IMR-90 (cell line): ENCODE data around the gene VIPR1. TPM values are rescaled to one million over a fixed set of nuclear protein-coding genes. Genes with fewer than 3 reads are reported as not detected.

Experiments
- ATAC-seq: fragments of 200-7000 bp; cut with Tn5 transposase; 2 replicates; pipeline ENCODE4 v1.9.1; 2020; ENCODE audit warnings: low read depth, mild to moderate bottlenecking, moderate library complexity
- BruUV-seq: library from RNA; stranded (reverse); fragments of 400-500 nt; replicated peaks from 2 replicates; lab custom pipeline; 2021; lab: Mats Ljungman, UMichigan
- CTCF ChIA-PET: fragments of 300-600 bp; formaldehyde crosslinking; extraction: SDS; loops from one replicate; lab custom pipeline; 2021; ENCODE audit warnings: antibody characterized with exemption; lab: Yijun Ruan, JAX
- POLR2A ChIA-PET: fragments of 300-600 bp; sonication (Branson Sonifier 250); formaldehyde crosslinking; loops from one replicate; lab custom pipeline; 2022; ENCODE audit warnings: antibody characterized with exemption; ENCODE audit not compliant: unreplicated experiment; lab: Charles Lee
- DNase-seq: peaks from one replicate; pipeline ENCODE4 v3.0.0; 2013
- H2AFZ ChIP-seq: replicated peaks from 2 replicates; pipeline ENCODE3; 2013; ENCODE audit warnings: low read length, mild to moderate bottlenecking; ENCODE audit not compliant: poor library complexity
- H2AK5ac ChIP-seq: 2 replicates; pipeline ENCODE4 v1.6.1; 2013; ENCODE audit warnings: low read depth, low read length, inconsistent platforms
- H2AK9ac ChIP-seq: replicated peaks from 2 replicates; pipeline ENCODE3; 2013; ENCODE audit warnings: mild to moderate bottlenecking, low read depth, low read length, moderate library complexity; ENCODE audit not compliant: poor library complexity
- H2BK120ac ChIP-seq: 2 replicates; pipeline ENCODE4 v1.6.1; 2013; ENCODE audit warnings: low read depth, low read length, inconsistent platforms
- H2BK15ac ChIP-seq: 3 replicates; pipeline ENCODE4 v1.6.1; 2013; ENCODE audit warnings: low read depth, low read length, inconsistent platforms
- H2BK20ac ChIP-seq: 2 replicates; pipeline ENCODE4 v1.6.1; 2013; ENCODE audit warnings: low read depth, mild to moderate bottlenecking, inconsistent platforms, low read length, moderate library complexity
- H2BK5ac ChIP-seq: 2 replicates; pipeline ENCODE4 v1.6.1; 2013; ENCODE audit warnings: mild to moderate bottlenecking, low read depth, low read length, inconsistent platforms; ENCODE audit not compliant: poor library complexity, severe bottlenecking
- H3K14ac ChIP-seq: replicated peaks from 2 replicates; pipeline ENCODE4 v1.6.1; 2013; ENCODE audit warnings: low read depth, low read length, inconsistent platforms
- H3K18ac ChIP-seq: 2 replicates; pipeline ENCODE4 v1.6.1; 2013; ENCODE audit warnings: low read depth, low read length, control low read depth
- H3K23ac ChIP-seq: 2 replicates; pipeline ENCODE4 v1.6.1; 2013; ENCODE audit warnings: low read depth, low read length, inconsistent platforms
- H3K27ac ChIP-seq: 2 replicates; pipeline ENCODE4 v1.5.1; 2013; ENCODE audit warnings: mild to moderate bottlenecking, control low read depth, low read length; ENCODE audit not compliant: insufficient read depth
- H3K27me3 ChIP-seq: 2 replicates; pipeline ENCODE4 v1.6.1; 2013; ENCODE audit warnings: low read length; ENCODE audit not compliant: control insufficient read depth, insufficient read depth
- H3K36me3 ChIP-seq: 2 replicates; pipeline ENCODE4 v1.6.1; 2013; ENCODE audit warnings: low read length, mixed read lengths; ENCODE audit not compliant: control insufficient read depth, insufficient read depth
- H3K4ac ChIP-seq: 2 replicates; pipeline ENCODE4 v1.6.1; 2013; ENCODE audit warnings: low read depth, low read length, inconsistent platforms
- H3K4me1 ChIP-seq: 2 replicates; pipeline ENCODE4 v1.6.1; 2013; ENCODE audit warnings: low read length, mixed read lengths; ENCODE audit not compliant: control insufficient read depth, insufficient read depth
- H3K4me2 ChIP-seq: 2 replicates; pipeline ENCODE4 v1.6.1; 2013; ENCODE audit warnings: low read depth, mild to moderate bottlenecking, control low read depth, low read length, moderate library complexity
- H3K4me3 ChIP-seq: 2 replicates; pipeline ENCODE4 v1.5.1; 2013; ENCODE audit warnings: low read depth, mild to moderate bottlenecking, control low read depth, low read length, moderate library complexity; ENCODE audit not compliant: insufficient read depth
- H3K56ac ChIP-seq: 2 replicates; pipeline ENCODE4 v1.6.1; 2013; ENCODE audit warnings: low read length, inconsistent platforms; ENCODE audit not compliant: insufficient read depth; ENCODE audit errors: extremely low read depth
- H3K79me1 ChIP-seq, 2 experiments: 2 replicates each; pipeline ENCODE4 v1.6.1; 2013; ENCODE audit warnings: low read length in 2 of 2, inconsistent platforms in 1 of 2, low read depth in 1 of 2
- H3K9ac ChIP-seq: 2 replicates; pipeline ENCODE4 v1.6.1; 2013; ENCODE audit warnings: low read depth, low read length, control low read depth
- H3K9me1 ChIP-seq: 2 replicates; pipeline ENCODE4 v1.6.1; 2013; ENCODE audit warnings: low read length, inconsistent platforms; ENCODE audit not compliant: insufficient read depth
- H3K9me3 ChIP-seq: 2 replicates; pipeline ENCODE4 v1.6.1; 2013; ENCODE audit warnings: low read length; ENCODE audit not compliant: control insufficient read depth, insufficient read depth
- H4K20me1 ChIP-seq: 2 replicates; pipeline ENCODE4 v1.6.1; 2013; ENCODE audit warnings: low read length, inconsistent platforms; ENCODE audit not compliant: insufficient read depth
- H4K5ac ChIP-seq: 2 replicates; pipeline ENCODE4 v1.6.1; 2013; ENCODE audit warnings: mild to moderate bottlenecking, low read depth, low read length, control low read depth
- H4K8ac ChIP-seq, 2 experiments: 2 replicates each; pipeline ENCODE4 v1.6.1; 2013; ENCODE audit warnings: low read depth in 2 of 2, low read length in 2 of 2, control low read depth in 1 of 2, inconsistent platforms in 1 of 2
- H4K91ac ChIP-seq: 2 replicates; pipeline ENCODE4 v1.6.1; 2013; ENCODE audit warnings: low read depth, low read length, inconsistent platforms; ENCODE audit not compliant: insufficient read depth
- BHLHE40 ChIP-seq: fragments of 150-350 bp; IDR thresholded peaks from 2 replicates; pipeline ENCODE4 v1.6.1; 2016; ENCODE audit warnings: mild to moderate bottlenecking, low read depth, low read length
- CEBPB ChIP-seq: IDR thresholded peaks from 2 replicates; pipeline ENCODE4 v1.6.1; 2012; ENCODE audit warnings: low read depth, low read length, improper control_type of control experiment
- CHD1 ChIP-seq: IDR thresholded peaks from 2 replicates; pipeline ENCODE4 v1.6.1; 2012; ENCODE audit warnings: low read depth, low read length, improper control_type of control experiment
- FOS ChIP-seq: fragments of 150-350 bp; IDR thresholded peaks from 2 replicates; pipeline ENCODE4 v1.6.1; 2016; ENCODE audit warnings: low read depth, low read length
- MAFK ChIP-seq: IDR thresholded peaks from 2 replicates; pipeline ENCODE4 v1.6.1; 2012; ENCODE audit warnings: low read depth, low read length, improper control_type of control experiment
- MAZ ChIP-seq: IDR thresholded peaks from 2 replicates; pipeline ENCODE4 v1.6.1; 2012; ENCODE audit warnings: low read depth, mild to moderate bottlenecking, low read length, improper control_type of control experiment, moderate library complexity, borderline replicate concordance
- MXI1 ChIP-seq: IDR thresholded peaks from 2 replicates; pipeline ENCODE4 v1.6.1; 2012; ENCODE audit warnings: low read depth, mild to moderate bottlenecking, low read length, moderate library complexity, borderline replicate concordance
- NFE2L2 ChIP-seq: fragments of 150-350 bp; IDR thresholded peaks from 2 replicates; pipeline ENCODE4 v1.6.1; 2016; ENCODE audit warnings: low read depth, mild to moderate bottlenecking, low read length
- POLR2A ChIP-seq: IDR thresholded peaks from 2 replicates; pipeline ENCODE4 v1.6.1; 2012; ENCODE audit warnings: mild to moderate bottlenecking, low read depth, low read length
- RAD21 ChIP-seq: IDR thresholded peaks from 2 replicates; pipeline ENCODE4 v1.6.1; 2012; ENCODE audit warnings: low read length, improper control_type of control experiment
- RCOR1 ChIP-seq: IDR thresholded peaks from 2 replicates; pipeline ENCODE4 v1.6.1; 2012; ENCODE audit warnings: mild to moderate bottlenecking, low read length, improper control_type of control experiment; ENCODE audit not compliant: insufficient replicate concordance
- RFX5 ChIP-seq: IDR thresholded peaks from 2 replicates; pipeline ENCODE4 v1.8.0; 2012; ENCODE audit warnings: low read depth, mild to moderate bottlenecking, low read length, moderate library complexity
- SMC3 ChIP-seq: fragments of 150-350 bp; IDR thresholded peaks from 2 replicates; pipeline ENCODE4 v1.6.1; 2016; ENCODE audit warnings: low read depth, mild to moderate bottlenecking, antibody characterized with exemption, low read length, moderate library complexity
- USF2 ChIP-seq: fragments of 150-350 bp; IDR thresholded peaks from 2 replicates; pipeline ENCODE4 v1.6.1; 2017; ENCODE audit warnings: mild to moderate bottlenecking, antibody characterized with exemption, low read length, low read depth
- WGBS, 2 experiments: methylation state at CpG; one replicate each; pipeline versions ENCODE4 v1.1.5 to v1.1.7; 2013; ENCODE audit warnings: missing lambda C conversion rate in 2 of 2; ENCODE audit not compliant: insufficient read length in 1 of 2; ENCODE audit errors: extremely low coverage in 2 of 2; 5-methylcytosine and 5-hydroxymethylcytosine counted together
- dilution Hi-C: fragments of 300-500 bp; cut with HindIII; formaldehyde crosslinking; loops from one replicate; pipeline ENCODE4 v1.14.3; 2018; ENCODE audit warnings: low sequenced_read_pairs; ENCODE audit not compliant: unreplicated experiment
- in situ Hi-C: fragments of 300-500 bp; cut with MboI; formaldehyde crosslinking; loops from 3 replicates; pipeline ENCODE4 v1.14.3; 2019; ENCODE audit warnings: low sequenced_read_pairs, inconsistent platforms, mixed read lengths
- intact Hi-C: fragments of 100-400 bp; cut with micrococcal nuclease; formaldehyde crosslinking; loops from 2 replicates; pipeline ENCODE4 v1.10.0; 2022
- polyA plus RNA-seq, 3 experiments: library from polyadenylated mRNA; depleted of rRNA; stranded (reverse); fragments of >200 nt; gene quantifications; 2 replicates each; pipeline ENCODE4 v1.2.3, GENCODE V29; 2012; ENCODE audit warnings: low replicate concordance in 1 of 3
- total RNA-seq: library from RNA; depleted of rRNA; stranded (reverse); fragments of >200 nt; gene quantifications from 2 replicates; pipeline ENCODE4 v1.2.3, GENCODE V29; 2012
- TF ChIP-seq, protein P1 (sequence below): conservative IDR thresholded peaks from 2 replicates; pipeline ENCODE4 v1.5.1; 2012; ENCODE audit warnings: mild to moderate bottlenecking, low read depth, low read length, improper control_type of control experiment
- TF ChIP-seq, protein P2 (sequence below): fragments of 150-350 bp; IDR thresholded peaks from 2 replicates; pipeline ENCODE4 v1.6.1; 2016; ENCODE audit warnings: low read depth, mild to moderate bottlenecking, low read length, moderate library complexity, borderline replicate concordance

VIPR1 gene
- total and polyA plus RNA-seq, 2 of the 4 experiments (the other 2 are of a cell fraction) = not detected

GRCh38 chr3:42520906-42521305, 18.5 kb downstream of the VIPR1 start:
- DNase-seq (no peak), ATAC-seq (no peak)
- H2BK20ac ChIP-seq = no peak overlapping the region
- ChIA-PET POLR2A (no interaction called here), CTCF (no interaction called here)
- H3K23ac ChIP-seq = no peak overlapping the region
- no peaks in the 10 kb centered on the region for H3K79me1 ChIP-seq
- no TSS peak for BruUV-seq
- no peaks in the 10 kb centered on the region for H3K36me3 ChIP-seq
- H3K56ac ChIP-seq = no peak overlapping the region
- no peak overlapping the region for H4K91ac ChIP-seq
- H2AK5ac ChIP-seq = no peak overlapping the region
- no peak overlapping the region for H3K9ac ChIP-seq
- H3K9me3 ChIP-seq = no peaks in the 10 kb centered on the region
- intact Hi-C loops = no loop called here
- H4K8ac ChIP-seq = no peak overlapping the region
- H4K5ac ChIP-seq = no peak overlapping the region
- H2BK5ac ChIP-seq = no peak overlapping the region
- no peak overlapping the region for H3K14ac ChIP-seq
- no peak overlapping the region for H2AK9ac ChIP-seq
- peaks cover 7% of the 10 kb centered on the region for H3K27me3 ChIP-seq
- no peak overlapping the region for H3K4me3 ChIP-seq
- H3K9me1 ChIP-seq = no peaks in the 10 kb centered on the region
- dilution Hi-C loops = no loop called here
- no peak overlapping the region for H3K4ac ChIP-seq
- H3K18ac ChIP-seq = no peak overlapping the region
- H2AFZ ChIP-seq = no peak overlapping the region
- no peak overlapping the region for H3K27ac ChIP-seq
- H2BK120ac ChIP-seq = no peak overlapping the region
- no peak overlapping the region for H3K4me2 ChIP-seq
- no peak for TF ChIP-seq BHLHE40
- no peak for TF ChIP-seq RAD21
- no peak for TF ChIP-seq RFX5
- no peak for TF ChIP-seq MXI1
- TF ChIP-seq, protein P1, sequence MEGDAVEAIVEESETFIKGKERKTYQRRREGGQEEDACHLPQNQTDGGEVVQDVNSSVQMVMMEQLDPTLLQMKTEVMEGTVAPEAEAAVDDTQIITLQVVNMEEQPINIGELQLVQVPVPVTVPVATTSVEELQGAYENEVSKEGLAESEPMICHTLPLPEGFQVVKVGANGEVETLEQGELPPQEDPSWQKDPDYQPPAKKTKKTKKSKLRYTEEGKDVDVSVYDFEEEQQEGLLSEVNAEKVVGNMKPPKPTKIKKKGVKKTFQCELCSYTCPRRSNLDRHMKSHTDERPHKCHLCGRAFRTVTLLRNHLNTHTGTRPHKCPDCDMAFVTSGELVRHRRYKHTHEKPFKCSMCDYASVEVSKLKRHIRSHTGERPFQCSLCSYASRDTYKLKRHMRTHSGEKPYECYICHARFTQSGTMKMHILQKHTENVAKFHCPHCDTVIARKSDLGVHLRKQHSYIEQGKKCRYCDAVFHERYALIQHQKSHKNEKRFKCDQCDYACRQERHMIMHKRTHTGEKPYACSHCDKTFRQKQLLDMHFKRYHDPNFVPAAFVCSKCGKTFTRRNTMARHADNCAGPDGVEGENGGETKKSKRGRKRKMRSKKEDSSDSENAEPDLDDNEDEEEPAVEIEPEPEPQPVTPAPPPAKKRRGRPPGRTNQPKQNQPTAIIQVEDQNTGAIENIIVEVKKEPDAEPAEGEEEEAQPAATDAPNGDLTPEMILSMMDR = no peak
- no peak for TF ChIP-seq SMC3
- no peak for TF ChIP-seq USF2
- TF ChIP-seq POLR2A = no peak
- TF ChIP-seq RCOR1 = no peak
- TF ChIP-seq MAZ = no peak
- no peak for TF ChIP-seq NFE2L2
- TF ChIP-seq FOS = no peak
- TF ChIP-seq MAFK = no peak
- TF ChIP-seq, protein P2, sequence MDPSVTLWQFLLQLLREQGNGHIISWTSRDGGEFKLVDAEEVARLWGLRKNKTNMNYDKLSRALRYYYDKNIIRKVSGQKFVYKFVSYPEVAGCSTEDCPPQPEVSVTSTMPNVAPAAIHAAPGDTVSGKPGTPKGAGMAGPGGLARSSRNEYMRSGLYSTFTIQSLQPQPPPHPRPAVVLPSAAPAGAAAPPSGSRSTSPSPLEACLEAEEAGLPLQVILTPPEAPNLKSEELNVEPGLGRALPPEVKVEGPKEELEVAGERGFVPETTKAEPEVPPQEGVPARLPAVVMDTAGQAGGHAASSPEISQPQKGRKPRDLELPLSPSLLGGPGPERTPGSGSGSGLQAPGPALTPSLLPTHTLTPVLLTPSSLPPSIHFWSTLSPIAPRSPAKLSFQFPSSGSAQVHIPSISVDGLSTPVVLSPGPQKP = no peak
- TF ChIP-seq CHD1 = no peak
- no peak for TF ChIP-seq CEBPB
- no peaks in the 10 kb centered on the region for H3K4me1 ChIP-seq
- H4K20me1 ChIP-seq = no peaks in the 10 kb centered on the region
- in situ Hi-C loops = no loop called here
- WGBS, 2 experiments = 80% methylated on average over 1 of the region's 4 CpGs; no CpG with 5 or more reads in 1 of the 2 experiments
- H2BK15ac ChIP-seq = no peak overlapping the region
